GM12878 (cell line): ENCODE measurements around the gene C3orf70. TPM values are rescaled to one million over a fixed set of nuclear protein-coding genes. Genes with fewer than 3 reads are reported as not detected.

ENCODE experiments used
- ATAC-seq: fragments of 200-7000 bp; cut with Tn5 transposase; 3 replicates; pipeline ENCODE4 v1.9.1; 2020; ENCODE audit warnings: mild to moderate bottlenecking, moderate library complexity
- BruUV-seq: library from RNA; stranded (reverse); fragments of 400-500 nt; replicated peaks from 2 replicates; lab custom pipeline; 2021; lab: Mats Ljungman, UMichigan
- CTCF ChIA-PET: fragments of 300-600 bp; sonication (Branson Sonifier 250); formaldehyde crosslinking; extraction: SDS; loops from one replicate; lab custom pipeline; 2021; ENCODE audit warnings: inconsistent platforms; lab: Yijun Ruan, JAX
- POLR2A ChIA-PET: fragments of 350-600 bp; formaldehyde crosslinking; extraction: SDS; loops from one replicate; lab custom pipeline; 2021; ENCODE audit warnings: inconsistent platforms; lab: Charles Lee
- RAD21 ChIA-PET: fragments of 300-600 bp; sonication (Branson Sonifier 250); formaldehyde crosslinking; loops from one replicate; lab custom pipeline; 2023; ENCODE audit warnings: antibody characterized with exemption; ENCODE audit not compliant: unreplicated experiment; lab: Charles Lee
- SMC1A ChIA-PET: fragments of 300-600 bp; sonication (Branson Sonifier 250); formaldehyde crosslinking; loops from one replicate; lab custom pipeline; 2023; ENCODE audit not compliant: unreplicated experiment, uncharacterized antibody; lab: Charles Lee
- DNase-seq: peaks from one replicate; pipeline ENCODE4 v3.0.0-alpha.2; 2011; ENCODE audit warnings: low read depth, low spot score
- FAIRE-seq: peaks from 3 replicates; lab custom pipeline; 2011; peaks lifted over from hg19 to GRCh38; lab: Jason Lieb, UNC
- H2AFZ ChIP-seq: 2 replicates; pipeline ENCODE4 v1.6.0; 2011; ENCODE audit warnings: low read depth, low read length, control low read depth; ENCODE audit not compliant: control insufficient read depth
- H3K27ac ChIP-seq: 2 replicates; pipeline ENCODE4 v1.5.1; 2011; ENCODE audit warnings: control low read depth; ENCODE audit not compliant: control insufficient read depth, insufficient read depth
- H3K27me3 ChIP-seq, 2 experiments: replicated peaks in 1 of 2; 2 replicates each; pipeline versions ENCODE4 v1.6.0 to v1.6.1; 2011; ENCODE audit warnings: low read length in 1 of 2; ENCODE audit not compliant: control insufficient read depth in 2 of 2, insufficient read depth in 2 of 2
- H3K36me3 ChIP-seq, 2 experiments: 2 replicates each; pipeline ENCODE4 v1.5.1; 2011; ENCODE audit warnings: low read length in 1 of 2; ENCODE audit not compliant: control insufficient read depth in 2 of 2, insufficient read depth in 2 of 2
- H3K4me1 ChIP-seq: 2 replicates; pipeline ENCODE4 v1.6.1; 2011; ENCODE audit warnings: mild to moderate bottlenecking, low read length, moderate library complexity, mixed read lengths; ENCODE audit not compliant: control insufficient read depth, insufficient read depth
- H3K4me2 ChIP-seq: 2 replicates; pipeline ENCODE4 v1.6.0; 2011; ENCODE audit warnings: control low read depth; ENCODE audit not compliant: control insufficient read depth, insufficient read depth
- H3K4me3 ChIP-seq: fragments of 200-600 bp; sonication (generic); 2 replicates; pipeline ENCODE4 v1.5.1; 2016
- H3K79me2 ChIP-seq: 2 replicates; pipeline ENCODE4 v1.6.0; 2011; ENCODE audit warnings: low read length; ENCODE audit not compliant: control insufficient read depth, insufficient read depth
- H3K9ac ChIP-seq: 2 replicates; pipeline ENCODE4 v1.8.0; 2011; ENCODE audit warnings: low read length, control low read depth, mixed read lengths; ENCODE audit not compliant: control insufficient read depth, insufficient read depth
- H3K9me3 ChIP-seq: replicated peaks from 3 replicates; pipeline ENCODE4 v1.5.1; 2011; ENCODE audit warnings: mild to moderate bottlenecking, low read length; ENCODE audit not compliant: control insufficient read depth, insufficient read depth
- H4K20me1 ChIP-seq: 2 replicates; pipeline ENCODE4 v1.6.0; 2011; ENCODE audit not compliant: control insufficient read depth, insufficient read depth
- CHD2 ChIP-seq: IDR thresholded peaks from 2 replicates; pipeline ENCODE4 v1.6.1; 2011; ENCODE audit warnings: low read depth, low read length, improper control_type of control experiment, borderline replicate concordance
- CREB1 ChIP-seq: IDR thresholded peaks from 2 replicates; pipeline ENCODE4 v1.6.1; 2012; ENCODE audit warnings: low read depth, mild to moderate bottlenecking, inconsistent platforms
- CREM ChIP-seq: IDR thresholded peaks from 2 replicates; pipeline ENCODE4 v1.6.1; 2014; ENCODE audit warnings: antibody characterized with exemption, low read depth
- RAD51 ChIP-seq: fragments of 450-650 bp; IDR thresholded peaks from 2 replicates; pipeline ENCODE4 v1.6.1; 2016; ENCODE audit warnings: moderate library complexity, mild to moderate bottlenecking, inconsistent platforms
- RELA ChIP-seq: fragments of 450-650 bp; IDR thresholded peaks from 2 replicates; pipeline ENCODE4 v1.8.0; 2014; ENCODE audit warnings: borderline replicate concordance; ENCODE audit not compliant: partially characterized antibody
- SIX5 ChIP-seq: IDR thresholded peaks from 2 replicates; pipeline ENCODE4 v1.6.1; 2011; ENCODE audit warnings: mild to moderate bottlenecking, low read depth, low read length, moderate library complexity; ENCODE audit not compliant: severe bottlenecking
- YY1 ChIP-seq: IDR thresholded peaks from 2 replicates; pipeline ENCODE4 v1.6.1; 2011; ENCODE audit warnings: low read depth, mild to moderate bottlenecking, low read length
- ZZZ3 ChIP-seq: IDR thresholded peaks from 2 replicates; pipeline ENCODE4 v1.6.1; 2011; ENCODE audit warnings: low read depth; ENCODE audit not compliant: control insufficient read depth, insufficient read length
- WGBS: methylation state at CpG from one replicate; pipeline ENCODE4 v1.1.6; 2016; ENCODE audit warnings: low lambda C conversion rate; ENCODE audit not compliant: insufficient replicate concordance, insufficient coverage; ENCODE audit errors: missing lambda C conversion rate; 5-methylcytosine and 5-hydroxymethylcytosine counted together
- in situ Hi-C: fragments of 300-500 bp; cut with MboI; formaldehyde crosslinking; loops from 9 replicates; pipeline ENCODE4 v1.14.3; 2018; ENCODE audit warnings: mixed read lengths
- intact Hi-C: fragments of 100-400 bp; cut with micrococcal nuclease; formaldehyde crosslinking; loops from one replicate; pipeline ENCODE4 v1.14.2; 2022; ENCODE audit not compliant: unreplicated experiment
- polyA plus RNA-seq, 11 experiments: library from polyadenylated mRNA; depleted of rRNA in 4 of 11; unstranded in 6 of 11; stranded (reverse) in 5 of 11; fragments of >200 nt; fragmentation: Nextera tagmentation in 4 of 11; fragmentation: Illumina TruSeq in 1 of 11; extraction: Ambion mirVana in 4 of 11; extraction: Trizol in 1 of 11; gene quantifications; 1 replicate in 1 of 11; 2 replicates in 10 of 11; pipeline versions ENCODE4 v1.2.1 to v1.2.3, GENCODE V29; 2011 to 2016; ENCODE audit warnings: inconsistent platforms in 2 of 11, missing spikeins in 2 of 11, low read depth in 1 of 11
- total RNA-seq, 4 experiments: library from RNA; depleted of rRNA in 3 of 4; stranded (reverse); fragments of >200 nt in 3 of 4; fragmentation: Illumina TruSeq in 1 of 4; extraction: Trizol in 1 of 4; gene quantifications; 2 replicates each; pipeline versions ENCODE4 v1.2.1 to v1.2.3, GENCODE V29; 2013 to 2021
- TF ChIP-seq, protein P1 (sequence below): fragments of 450-650 bp; IDR thresholded peaks from 2 replicates; pipeline ENCODE4 v1.6.1; 2016; ENCODE audit warnings: mild to moderate bottlenecking, moderate library complexity, borderline replicate concordance
- TF ChIP-seq, protein P2 (sequence below): fragments of 450-650 bp; formaldehyde crosslinking; IDR thresholded peaks from 2 replicates; pipeline ENCODE4 v1.4.0; 2022; ENCODE audit warnings: mild to moderate bottlenecking, moderate library complexity

Gene C3orf70
- total and polyA plus RNA-seq, 10 of the 15 experiments (the other 5 are each of a cell fraction or from before 2014, with no cell fraction given) = 0.03 to 0.04 TPM; not detected in 8

DNA sequence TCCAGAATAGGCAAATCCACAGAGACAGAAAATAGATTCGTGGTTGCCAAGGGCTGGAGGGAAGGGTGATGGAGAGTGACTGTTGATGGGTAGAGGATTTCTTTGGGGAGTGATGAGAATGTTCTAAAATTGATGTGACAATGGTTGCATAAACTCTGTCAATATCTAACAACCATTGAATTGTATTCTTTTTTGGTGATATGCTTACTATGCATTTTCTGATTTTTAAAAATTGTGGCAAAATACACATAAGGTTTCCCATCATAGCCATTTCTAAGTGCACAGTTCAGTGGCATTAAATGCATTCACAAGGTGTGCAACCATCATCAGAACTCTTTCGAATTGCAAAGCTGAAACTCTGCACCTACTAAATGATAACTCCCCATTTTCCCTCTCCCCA lies 44.2 kb upstream of the C3orf70 start:
- Histone ChIP-seq H3K9ac (no peak overlapping the region), H3K4me1 (no peaks in the 10 kb centered on the region), H3K27ac (no peak overlapping the region), H3K27me3 (no peaks in the 10 kb centered on the region), H3K4me2 (no peak overlapping the region), H2AFZ (no peak overlapping the region), H4K20me1 (no peaks in the 10 kb centered on the region), H3K36me3 (no peaks in the 10 kb centered on the region), H3K9me3 (no peaks in the 10 kb centered on the region), H3K4me3 (no peak overlapping the region), H3K79me2 (no peaks in the 10 kb centered on the region)
- no peak for DNase-seq
- ChIA-PET SMC1A (interaction anchor here (0.5 kb wide), 1 partner anchor 1228 kb away, joined by 3 read pairs; no protein-coding TSS in a partner anchor), RAD21 (no interaction called here), POLR2A (no interaction called here), CTCF (no interaction called here)
- TF ChIP-seq YY1 (no peak), ZZZ3 (no peak), CHD2 (no peak), RELA (no peak), CREB1 (no peak), CREM (no peak), SIX5 (no peak), RAD51 (no peak)
- TF ChIP-seq, protein P1, sequence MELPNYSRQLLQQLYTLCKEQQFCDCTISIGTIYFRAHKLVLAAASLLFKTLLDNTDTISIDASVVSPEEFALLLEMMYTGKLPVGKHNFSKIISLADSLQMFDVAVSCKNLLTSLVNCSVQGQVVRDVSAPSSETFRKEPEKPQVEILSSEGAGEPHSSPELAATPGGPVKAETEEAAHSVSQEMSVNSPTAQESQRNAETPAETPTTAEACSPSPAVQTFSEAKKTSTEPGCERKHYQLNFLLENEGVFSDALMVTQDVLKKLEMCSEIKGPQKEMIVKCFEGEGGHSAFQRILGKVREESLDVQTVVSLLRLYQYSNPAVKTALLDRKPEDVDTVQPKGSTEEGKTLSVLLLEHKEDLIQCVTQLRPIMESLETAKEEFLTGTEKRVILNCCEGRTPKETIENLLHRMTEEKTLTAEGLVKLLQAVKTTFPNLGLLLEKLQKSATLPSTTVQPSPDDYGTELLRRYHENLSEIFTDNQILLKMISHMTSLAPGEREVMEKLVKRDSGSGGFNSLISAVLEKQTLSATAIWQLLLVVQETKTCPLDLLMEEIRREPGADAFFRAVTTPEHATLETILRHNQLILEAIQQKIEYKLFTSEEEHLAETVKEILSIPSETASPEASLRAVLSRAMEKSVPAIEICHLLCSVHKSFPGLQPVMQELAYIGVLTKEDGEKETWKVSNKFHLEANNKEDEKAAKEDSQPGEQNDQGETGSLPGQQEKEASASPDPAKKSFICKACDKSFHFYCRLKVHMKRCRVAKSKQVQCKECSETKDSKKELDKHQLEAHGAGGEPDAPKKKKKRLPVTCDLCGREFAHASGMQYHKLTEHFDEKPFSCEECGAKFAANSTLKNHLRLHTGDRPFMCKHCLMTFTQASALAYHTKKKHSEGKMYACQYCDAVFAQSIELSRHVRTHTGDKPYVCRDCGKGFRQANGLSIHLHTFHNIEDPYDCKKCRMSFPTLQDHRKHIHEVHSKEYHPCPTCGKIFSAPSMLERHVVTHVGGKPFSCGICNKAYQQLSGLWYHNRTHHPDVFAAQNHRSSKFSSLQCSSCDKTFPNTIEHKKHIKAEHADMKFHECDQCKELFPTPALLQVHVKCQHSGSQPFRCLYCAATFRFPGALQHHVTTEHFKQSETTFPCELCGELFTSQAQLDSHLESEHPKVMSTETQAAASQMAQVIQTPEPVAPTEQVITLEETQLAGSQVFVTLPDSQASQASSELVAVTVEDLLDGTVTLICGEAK = no peak
- TF ChIP-seq, protein P2, sequence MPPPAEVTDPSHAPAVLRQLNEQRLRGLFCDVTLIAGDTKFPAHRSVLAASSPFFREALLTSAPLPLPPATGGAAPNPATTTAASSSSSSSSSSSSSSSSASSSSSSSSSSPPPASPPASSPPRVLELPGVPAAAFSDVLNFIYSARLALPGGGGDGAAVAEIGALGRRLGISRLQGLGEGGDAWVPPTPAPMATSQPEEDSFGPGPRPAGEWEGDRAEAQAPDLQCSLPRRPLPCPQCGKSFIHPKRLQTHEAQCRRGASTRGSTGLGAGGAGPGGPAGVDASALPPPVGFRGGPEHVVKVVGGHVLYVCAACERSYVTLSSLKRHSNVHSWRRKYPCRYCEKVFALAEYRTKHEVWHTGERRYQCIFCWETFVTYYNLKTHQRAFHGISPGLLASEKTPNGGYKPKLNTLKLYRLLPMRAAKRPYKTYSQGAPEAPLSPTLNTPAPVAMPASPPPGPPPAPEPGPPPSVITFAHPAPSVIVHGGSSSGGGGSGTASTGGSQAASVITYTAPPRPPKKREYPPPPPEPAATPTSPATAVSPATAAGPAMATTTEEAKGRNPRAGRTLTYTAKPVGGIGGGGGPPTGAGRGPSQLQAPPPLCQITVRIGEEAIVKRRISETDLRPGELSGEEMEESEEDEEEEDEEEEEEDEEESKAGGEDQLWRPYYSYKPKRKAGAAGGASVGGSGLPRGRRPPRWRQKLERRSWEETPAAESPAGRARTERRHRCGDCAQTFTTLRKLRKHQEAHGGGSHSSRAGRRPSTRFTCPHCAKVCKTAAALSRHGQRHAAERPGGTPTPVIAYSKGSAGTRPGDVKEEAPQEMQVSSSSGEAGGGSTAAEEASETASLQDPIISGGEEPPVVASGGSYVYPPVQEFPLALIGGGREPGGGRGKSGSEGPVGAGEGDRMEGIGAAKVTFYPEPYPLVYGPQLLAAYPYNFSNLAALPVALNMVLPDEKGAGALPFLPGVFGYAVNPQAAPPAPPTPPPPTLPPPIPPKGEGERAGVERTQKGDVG (CRISPR knock-in tag) = no peak
- no peak for ATAC-seq
- in situ Hi-C loops = no loop called here
- intact Hi-C loops = no loop called here
- 61% methylated on average over 2 of the region's 2 CpGs for WGBS
- FAIRE-seq = no peak
- no TSS peak for BruUV-seq
